PFSK-1 (cell line): ENCODE data around the gene ZFAND6.

ENCODE experiments used
- FOXP2 ChIP-seq: optimal IDR thresholded peaks from 2 replicates; pipeline ENCODE3; 2011; ENCODE audit warnings: borderline replicate concordance, control low read depth, inconsistent platforms; ENCODE audit not compliant: insufficient read depth; ENCODE audit errors: extremely low read length, extremely low read depth
- POLR2AphosphoS5 ChIP-seq: IDR thresholded peaks from 2 replicates; pipeline ENCODE4 v1.6.1; 2012; ENCODE audit warnings: low read depth, mild to moderate bottlenecking, control low read depth, low read length, moderate library complexity
- REST ChIP-seq, 2 experiments: IDR thresholded peaks; 2 replicates each; pipeline versions ENCODE4 v1.6.1 to v1.8.0; 2011 to 2012; ENCODE audit warnings: low read depth in 2 of 2, low read length in 2 of 2, control low read depth in 1 of 2, inconsistent platforms in 1 of 2, mild to moderate bottlenecking in 1 of 2, moderate library complexity in 1 of 2; ENCODE audit not compliant: insufficient read depth in 1 of 2
- SIN3A ChIP-seq: IDR thresholded peaks from 2 replicates; pipeline ENCODE4 v1.6.1; 2012; ENCODE audit warnings: mild to moderate bottlenecking, low read length, moderate library complexity, borderline replicate concordance; ENCODE audit not compliant: insufficient read depth
- TAF1 ChIP-seq: IDR thresholded peaks from 2 replicates; pipeline ENCODE4 v1.6.1; 2012; ENCODE audit warnings: low read length, control low read depth, borderline replicate concordance; ENCODE audit not compliant: insufficient read depth

ZFAND6 gene

GRCh38 chr15:80183306-80183705 lies 123.8 kb downstream of the ZFAND6 start:
- TF ChIP-seq FOXP2 (no peak), POLR2AphosphoS5 (no peak)

GRCh38 chr15:80183886-80184285 lies 124.4 kb downstream of the ZFAND6 start:
- TF ChIP-seq TAF1 = no peak

GRCh38 chr15:80184554-80184953 lies 125.1 kb downstream of the ZFAND6 start:
- TF ChIP-seq POLR2AphosphoS5 (no peak), FOXP2 (no peak), SIN3A (no peak), REST (IDR thresholded peaks at IDR 0.05; ENCODE audit: insufficient read depth in 1 of 2, low read depth in 2 of 2, low read length in 2 of 2) (no peak), TAF1 (no peak)

GRCh38 chr15:80185152-80185551 lies 125.7 kb downstream of the ZFAND6 start:
- TF ChIP-seq FOXP2 = no peak
- no peak for TF ChIP-seq SIN3A
- no peak for TF ChIP-seq POLR2AphosphoS5

- no peak for TF ChIP-seq POLR2AphosphoS5
- no peak for TF ChIP-seq SIN3A
- no peak for TF ChIP-seq TAF1
- no peak for TF ChIP-seq REST (IDR thresholded peaks at IDR 0.05; ENCODE audit: insufficient read depth in 1 of 2, low read depth in 2 of 2, low read length in 2 of 2)
- TF ChIP-seq FOXP2 = no peak
Measured at GRCh38 chr15:80186066-80186465, 126.6 kb downstream of the ZFAND6 start.

GRCh38 chr15:80186597-80186996 lies 127.1 kb downstream of the ZFAND6 start:
- TF ChIP-seq REST (IDR thresholded peaks at IDR 0.05; ENCODE audit: insufficient read depth in 1 of 2, low read depth in 2 of 2, low read length in 2 of 2) = no peak
- TF ChIP-seq FOXP2 = no peak
- no peak for TF ChIP-seq POLR2AphosphoS5
- TF ChIP-seq SIN3A = no peak
- TF ChIP-seq TAF1 = no peak
